ENCODE results near the gene ABHD12B.

The ABHD12B gene

DNA sequence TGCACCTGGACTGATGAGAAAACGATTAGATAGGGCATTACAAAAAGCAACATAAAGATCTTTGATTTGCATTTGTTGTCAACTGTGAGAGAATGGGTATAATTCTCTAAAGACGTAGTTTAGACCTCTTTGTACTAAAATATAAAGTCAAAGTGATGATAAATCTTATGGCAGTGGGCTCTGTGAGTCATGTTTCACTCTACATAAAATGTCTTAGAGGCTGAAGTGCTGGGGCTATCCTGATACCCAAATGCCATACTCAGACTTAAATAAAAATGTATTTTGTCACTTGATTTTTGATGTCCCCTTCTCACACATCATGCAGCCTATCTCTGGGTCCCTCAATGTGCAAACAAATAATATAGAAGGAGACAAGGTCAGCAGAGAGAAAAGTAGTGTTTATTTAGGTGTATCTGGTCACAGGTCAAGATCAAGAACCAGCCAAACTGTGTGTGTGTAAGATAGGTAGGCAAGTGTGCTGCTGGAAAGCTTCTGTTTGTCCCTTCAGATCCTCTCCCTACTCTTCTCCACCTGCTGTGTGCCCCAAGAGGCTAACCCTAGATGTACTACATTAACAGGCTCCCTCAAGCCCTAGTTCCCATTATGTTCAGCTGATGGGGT lies 33.9 kb upstream of the ABHD12B start:
- DNase-seq (ENCODE audit: low read depth in 2 of 2, low spot score in 1 of 2): no peak

DNA sequence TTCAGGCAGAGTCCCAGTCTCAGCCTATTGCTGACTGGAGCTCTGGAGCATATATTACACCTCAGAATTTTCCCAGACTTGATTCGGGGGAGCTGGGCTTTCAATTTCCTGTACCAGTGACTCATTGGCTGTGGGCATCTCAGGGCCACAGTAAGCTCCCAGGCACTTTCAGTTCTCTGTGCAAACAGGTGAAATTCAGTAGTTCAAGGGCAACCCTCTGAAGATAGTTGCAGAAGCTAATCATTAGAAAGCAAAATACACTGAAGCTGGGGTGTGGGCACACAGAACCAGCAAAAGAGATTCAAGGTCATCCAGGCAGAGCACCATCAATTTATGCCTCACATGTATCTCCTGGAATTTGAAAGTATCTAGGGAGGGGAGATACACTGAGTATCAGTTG lies 32.8 kb upstream of the ABHD12B start:
- DNase-seq (ENCODE audit: low read depth in 2 of 2, low spot score in 1 of 2): no peak

DNA sequence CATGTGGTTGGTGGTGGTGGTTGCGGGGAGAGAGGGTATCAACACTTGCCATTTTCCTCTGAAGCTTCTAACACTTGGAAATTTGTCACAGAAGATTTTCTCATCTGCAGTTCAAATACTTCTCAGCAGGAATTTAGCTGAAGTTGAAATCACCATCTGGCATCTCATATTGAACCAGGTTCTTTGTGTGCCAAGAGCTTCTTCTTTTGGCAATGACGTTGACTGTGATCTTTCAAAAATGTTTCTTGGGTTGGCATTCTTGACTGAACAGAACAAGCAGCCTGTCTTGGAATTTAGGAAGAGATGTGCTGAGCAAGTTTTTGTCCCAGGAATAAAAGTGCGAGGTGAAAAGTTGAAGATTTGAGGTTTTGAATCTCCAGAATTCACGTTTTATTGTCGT lies 32.2 kb upstream of the ABHD12B start:
- no peak for DNase-seq (ENCODE audit: low read depth in 2 of 2, low spot score in 1 of 2)

DNA sequence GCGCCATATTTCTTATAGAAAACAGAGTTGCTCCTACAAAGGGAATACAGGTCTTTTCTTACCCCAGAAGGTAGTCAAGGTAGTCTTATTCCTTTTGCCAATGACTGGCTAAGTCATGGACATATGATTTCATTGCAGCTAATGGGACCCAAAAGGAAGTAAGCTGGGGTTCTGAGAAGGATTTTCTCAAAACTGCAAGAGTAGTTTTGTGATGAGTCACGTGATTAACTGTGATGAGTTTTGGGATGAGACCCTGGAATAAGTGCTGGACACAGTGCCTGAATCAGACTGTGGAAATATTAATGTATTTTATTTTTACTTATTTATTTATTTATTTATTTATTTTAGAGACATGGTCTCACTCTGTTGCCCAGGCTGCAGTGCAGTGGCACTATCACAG lies 27.5 kb upstream of the ABHD12B start:
- no peak for DNase-seq (ENCODE audit: low read depth in 2 of 2, low spot score in 1 of 2)

DNA sequence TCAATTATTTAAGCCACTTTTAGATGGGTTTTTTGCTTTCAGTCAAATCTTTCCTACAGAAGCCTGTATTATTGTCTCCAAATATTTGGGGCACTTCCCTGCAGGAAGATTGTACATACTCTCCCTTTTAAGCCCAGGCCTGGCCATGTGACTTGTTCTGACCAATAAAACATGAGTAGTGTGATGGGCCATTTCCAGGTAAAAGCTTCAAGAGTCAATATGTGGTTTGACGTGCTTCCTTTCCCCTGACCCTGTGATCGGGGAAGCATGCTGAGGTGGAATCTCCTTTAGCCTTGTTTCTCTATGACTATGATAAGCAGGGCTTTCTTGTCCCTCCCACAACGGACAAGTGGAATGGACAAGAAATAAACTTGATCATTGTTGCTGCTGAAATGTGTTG lies 26.7 kb upstream of the ABHD12B start:
- no peak for DNase-seq (ENCODE audit: low read depth in 2 of 2, low spot score in 1 of 2)

DNA sequence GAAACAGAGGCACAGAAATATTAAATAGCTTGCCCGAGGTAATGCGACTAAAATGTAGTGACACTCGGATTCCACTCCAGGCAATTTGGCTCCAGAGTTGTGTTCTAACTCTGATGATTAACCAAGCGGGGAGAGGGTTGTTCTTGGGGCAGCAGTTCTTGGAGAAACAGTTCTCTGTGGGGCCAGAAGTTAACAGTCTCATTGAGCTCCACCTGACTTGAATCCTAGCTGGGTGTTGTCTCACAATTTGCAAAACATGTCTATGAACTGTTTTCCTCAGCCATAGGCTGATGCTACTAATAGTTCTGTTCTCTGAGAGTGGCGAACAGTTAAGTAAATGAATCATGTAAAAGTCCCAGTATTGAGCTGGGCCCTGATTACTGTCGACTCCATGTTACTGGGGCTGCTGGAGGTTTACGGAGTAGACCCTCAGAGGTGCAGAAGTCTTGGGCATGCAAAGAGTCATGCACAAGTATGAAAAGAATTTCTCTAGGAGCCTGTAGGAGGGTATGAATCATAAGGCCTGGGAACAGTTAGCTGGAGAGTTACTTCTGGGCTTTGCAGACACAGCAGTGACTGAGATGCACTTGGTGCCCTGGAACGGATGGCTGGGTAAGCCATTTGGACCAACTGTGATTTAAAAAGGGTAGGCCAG lies 25.5 kb upstream of the ABHD12B start:
- no peak for DNase-seq (ENCODE audit: low read depth in 2 of 2, low spot score in 1 of 2)

DNA sequence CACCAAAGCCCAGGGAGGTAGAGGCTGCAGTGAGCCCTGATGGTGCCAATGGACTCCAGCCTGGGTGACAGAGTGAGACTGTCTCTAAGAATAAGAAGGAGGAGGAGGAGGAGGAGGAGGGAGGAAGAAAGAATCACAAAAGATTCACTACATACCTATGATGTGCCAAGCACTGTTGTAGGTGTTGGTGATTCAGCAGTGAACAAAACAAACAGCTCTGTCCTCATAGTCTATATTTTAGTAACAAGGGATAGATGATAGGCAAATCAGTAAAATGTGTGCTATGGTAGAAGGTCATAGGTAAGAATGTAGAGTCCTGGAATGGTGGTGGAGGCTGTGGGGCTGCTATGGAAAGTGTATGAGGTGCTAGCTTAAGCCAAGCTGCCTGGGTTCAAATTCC lies 18.0 kb upstream of the ABHD12B start:
- no peak for DNase-seq (ENCODE audit: low read depth in 2 of 2, low spot score in 1 of 2)

DNA sequence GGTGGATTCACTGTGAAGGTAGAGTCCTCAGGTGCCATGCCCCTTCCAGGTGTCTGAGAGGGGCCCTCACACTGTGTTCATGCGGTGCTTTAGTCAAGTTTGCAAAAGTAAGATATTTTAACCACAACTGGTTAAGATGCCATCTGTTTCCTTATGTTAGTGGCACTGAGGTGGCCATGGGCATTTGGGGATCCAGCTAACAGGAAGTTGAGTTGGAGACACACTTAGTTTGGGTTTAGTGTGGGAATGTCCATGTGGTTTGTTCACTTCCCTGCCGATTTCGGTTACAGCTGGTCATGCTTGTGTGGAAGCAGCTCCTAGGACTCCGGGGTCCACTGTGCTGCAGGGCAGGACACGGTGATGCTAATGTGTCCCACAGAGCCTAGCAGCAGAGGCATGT lies 17.3 kb upstream of the ABHD12B start:
- no peak for DNase-seq (ENCODE audit: low read depth in 2 of 2, low spot score in 1 of 2)

DNA sequence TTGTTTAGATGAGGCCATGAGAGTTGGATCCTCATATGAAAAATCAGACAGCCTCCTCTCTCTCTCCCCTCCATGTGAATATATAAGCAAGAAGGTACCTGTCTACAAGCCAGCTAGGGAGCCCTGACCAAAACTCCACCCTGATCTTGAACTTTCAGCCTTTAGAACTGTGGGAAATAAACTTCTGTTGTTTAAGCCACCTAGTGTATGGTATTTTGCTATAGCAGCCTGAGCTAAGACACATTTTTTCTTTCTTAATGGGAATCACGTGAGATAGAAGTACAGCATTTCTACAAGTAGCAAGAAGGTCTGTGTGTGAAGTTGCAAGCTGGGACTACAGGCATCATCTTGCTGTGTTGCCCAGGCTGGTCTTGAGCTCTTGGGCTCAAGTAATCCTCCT lies 16.3 kb upstream of the ABHD12B start:
- DNase-seq (ENCODE audit: low read depth in 2 of 2, low spot score in 1 of 2): no peak

DNA sequence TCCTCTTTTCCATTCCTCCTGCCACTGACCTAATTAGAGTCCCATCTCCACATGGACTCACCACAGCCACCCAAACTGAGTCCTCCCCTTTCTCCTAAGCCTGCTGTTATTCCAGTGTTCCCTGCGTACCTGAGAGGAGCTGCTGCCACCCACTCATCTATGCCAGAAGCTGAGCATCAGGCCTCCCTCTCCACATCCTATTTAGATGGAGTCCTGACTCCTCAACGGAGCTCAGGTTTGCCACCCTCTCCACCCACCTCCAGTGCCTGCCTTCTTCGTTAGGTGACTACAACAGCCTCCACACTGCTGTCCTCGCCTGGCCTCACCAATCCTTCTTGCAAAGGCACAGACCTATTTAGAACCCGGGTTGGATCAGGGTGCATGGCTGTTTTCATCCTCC lies 15.2 kb upstream of the ABHD12B start:
- no peak for DNase-seq (ENCODE audit: low read depth in 2 of 2, low spot score in 1 of 2)

DNA sequence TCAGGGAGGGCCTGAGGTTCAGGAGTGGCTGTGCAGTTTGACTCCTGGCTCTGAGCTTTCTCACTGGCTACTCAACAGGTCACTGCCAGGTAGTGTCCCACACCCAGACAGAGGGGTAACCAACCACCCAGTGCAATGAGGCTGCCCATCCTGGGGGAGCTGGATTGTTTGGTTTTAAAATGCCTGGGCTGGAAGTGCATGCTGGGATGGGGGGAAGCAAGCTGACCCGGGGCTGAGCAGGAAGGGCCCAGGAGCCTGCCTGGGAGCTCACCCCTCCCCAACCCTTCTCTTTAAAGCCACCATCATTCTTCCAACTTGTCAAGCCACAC lies 12.6 kb upstream of the ABHD12B start:
- no peak for DNase-seq (ENCODE audit: low read depth in 2 of 2, low spot score in 1 of 2)

DNA sequence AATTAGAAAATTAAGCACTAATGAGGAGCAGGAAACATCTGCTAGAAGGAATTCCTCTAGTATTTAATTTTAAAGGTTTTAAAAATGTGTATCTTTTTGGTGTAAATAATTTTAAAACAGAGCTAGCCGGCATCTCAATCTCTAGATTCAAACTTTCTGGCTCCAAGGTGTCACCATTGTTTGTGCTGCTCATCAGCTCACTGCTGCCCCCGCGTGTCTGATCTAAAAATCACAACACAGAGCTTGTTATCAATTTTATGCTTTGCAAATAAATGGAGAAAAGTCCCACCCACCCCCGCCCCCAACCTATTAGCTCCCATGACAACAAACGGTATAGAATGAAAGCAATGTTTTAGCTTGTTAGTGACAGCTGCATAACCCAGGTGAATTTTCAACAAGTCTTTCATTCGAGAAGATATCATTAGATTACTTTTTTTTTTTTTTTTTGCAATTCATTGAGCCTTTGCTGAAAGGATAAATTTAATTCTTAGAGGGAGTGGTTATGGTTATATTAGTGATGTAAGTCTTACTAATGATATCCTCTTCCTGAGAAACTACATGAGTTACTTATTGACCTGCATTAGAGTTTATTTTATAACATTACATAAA lies 11.3 kb upstream of the ABHD12B start:
- peak; percentile 73 to 82 for DNase-seq (ENCODE audit: low read depth in 2 of 2, low spot score in 1 of 2)

DNA sequence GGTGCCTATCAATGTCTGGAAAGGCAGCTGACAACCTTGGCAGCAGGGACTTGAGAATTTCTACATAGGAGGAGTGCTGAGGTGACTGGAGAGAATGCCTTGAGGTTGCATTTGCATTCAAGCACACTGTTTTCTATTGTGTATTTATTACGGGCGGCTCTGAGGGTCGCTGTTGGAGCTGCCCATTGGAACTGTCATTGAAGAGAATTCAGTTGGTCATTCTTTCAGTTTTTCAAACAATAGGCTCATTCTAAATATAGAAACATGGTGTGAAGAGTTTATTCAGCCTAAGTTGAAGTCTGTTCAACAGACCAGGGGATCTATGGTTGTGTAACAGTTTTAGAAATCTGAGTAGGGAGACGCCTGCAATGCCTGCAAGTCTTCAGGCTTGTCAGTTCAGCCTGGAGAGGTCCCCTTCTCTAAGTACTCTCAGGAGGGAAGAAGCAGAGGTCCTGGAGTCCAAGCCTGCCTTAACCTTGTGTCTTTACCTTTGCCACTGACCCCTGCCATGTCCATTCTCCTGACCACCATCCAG lies 9.8 kb upstream of the ABHD12B start:
- no peak for DNase-seq (ENCODE audit: low read depth in 2 of 2, low spot score in 1 of 2)

DNA sequence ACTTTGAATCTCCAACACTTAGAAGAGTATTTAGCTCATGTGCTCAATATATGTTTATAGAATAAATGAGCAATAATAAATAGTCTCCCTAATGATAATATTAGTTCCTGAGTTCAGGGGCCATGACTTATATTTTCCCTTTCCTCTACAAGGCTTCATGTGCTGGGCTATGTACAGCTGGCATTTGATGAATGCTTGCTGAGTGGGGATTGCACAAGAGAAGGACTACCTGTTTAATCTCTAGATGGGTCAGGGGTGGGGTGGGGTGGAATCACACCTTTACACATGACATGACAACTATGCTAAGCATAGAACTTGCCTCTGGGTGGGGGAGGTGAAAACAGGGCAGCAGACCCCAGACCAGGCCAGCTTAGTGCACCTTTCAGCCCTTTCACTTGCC lies 7.6 kb upstream of the ABHD12B start:
- no peak for DNase-seq (ENCODE audit: low read depth in 2 of 2, low spot score in 1 of 2)

DNA sequence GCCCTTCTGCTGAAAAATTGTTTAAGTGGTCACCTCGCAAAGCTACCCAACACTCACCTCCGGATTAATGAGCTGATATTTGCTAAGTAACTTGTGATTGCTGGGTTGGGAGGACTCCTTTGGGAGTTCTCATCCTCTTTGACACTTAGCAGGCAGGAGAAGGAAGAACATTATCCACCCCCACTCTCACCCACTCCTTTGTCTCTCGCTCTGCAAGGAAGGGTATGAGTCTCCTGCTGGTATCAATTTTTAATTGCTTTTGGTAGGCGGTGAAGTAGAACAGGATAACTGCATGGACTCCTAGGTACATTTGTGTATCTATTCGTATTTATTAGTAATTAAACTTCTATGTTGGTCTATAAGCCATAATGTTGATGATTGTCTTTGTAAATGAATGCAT lies 6.9 kb upstream of the ABHD12B start:
- no peak for DNase-seq (ENCODE audit: low read depth in 2 of 2, low spot score in 1 of 2)

DNA sequence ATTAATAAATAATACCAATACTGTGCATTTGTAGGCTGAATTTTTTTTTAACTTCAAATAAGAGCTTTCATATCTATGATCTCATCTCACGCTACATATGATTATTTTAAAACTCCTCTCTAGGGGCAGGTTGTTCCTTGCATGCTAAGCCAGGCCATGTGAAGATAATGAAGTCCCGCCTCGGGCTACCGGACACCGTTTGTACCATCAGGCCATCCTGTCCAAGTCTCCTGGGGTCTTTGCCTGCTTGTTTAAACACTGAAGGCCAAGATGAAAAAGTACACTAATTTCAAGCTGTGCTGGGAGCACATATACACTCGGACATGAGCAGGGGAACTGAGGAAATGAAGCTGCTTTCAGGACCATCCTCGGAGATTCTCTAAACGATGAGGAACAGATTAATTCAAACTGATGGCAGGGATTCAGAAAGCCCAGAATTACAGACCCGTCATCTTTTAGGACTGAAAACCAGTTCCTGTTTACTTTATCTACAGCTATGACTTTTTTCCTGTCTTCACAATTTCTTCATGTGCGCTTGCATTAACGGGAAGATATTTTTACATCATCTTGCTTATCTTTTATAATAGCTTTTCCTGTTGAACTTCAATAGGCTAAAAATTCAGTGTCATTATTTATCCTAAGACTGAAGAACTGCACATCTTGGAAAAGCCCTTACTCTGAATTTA lies 6.3 kb upstream of the ABHD12B start:
- no peak for DNase-seq (ENCODE audit: low read depth in 2 of 2, low spot score in 1 of 2)

DNA sequence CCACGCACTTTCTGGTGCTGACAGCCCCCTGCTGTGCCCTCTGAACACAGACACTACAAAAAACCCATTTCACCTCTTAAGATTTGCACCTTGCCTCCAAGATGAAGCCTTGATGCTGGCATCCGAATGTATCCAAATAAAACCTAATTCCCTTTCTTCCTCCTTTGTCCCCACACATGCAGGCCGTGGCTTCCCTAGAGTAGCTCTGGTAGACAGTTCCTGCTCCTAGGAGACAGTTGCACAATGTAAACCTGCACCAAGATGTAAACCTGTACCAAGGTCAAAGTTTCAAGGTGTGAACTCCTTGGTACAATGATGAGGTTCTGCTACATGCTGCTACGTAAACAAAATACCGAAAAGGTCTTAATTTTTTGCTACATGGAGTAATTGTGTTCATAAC lies 625 bp upstream of the ABHD12B start:
- no peak for DNase-seq (ENCODE audit: low read depth in 2 of 2, low spot score in 1 of 2)

DNA sequence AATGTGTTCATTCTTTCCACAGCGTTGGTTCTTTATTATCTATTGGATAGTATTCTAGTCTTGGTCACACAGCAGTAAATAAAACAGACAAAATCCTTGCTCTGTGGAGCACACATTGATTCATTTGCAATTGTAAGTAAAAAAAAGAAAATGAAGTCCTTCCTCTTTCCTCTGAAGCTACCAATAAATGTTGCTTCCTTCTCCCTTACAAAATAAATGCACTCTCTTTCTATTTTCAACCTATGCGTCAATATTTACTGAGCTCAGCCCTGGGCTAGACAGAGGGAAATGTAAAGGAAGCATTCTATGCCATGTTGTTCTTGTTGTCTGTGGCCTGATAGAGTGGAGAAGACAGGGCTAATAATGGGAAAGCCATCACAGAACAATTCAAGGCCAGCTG lies 2.9 kb downstream of the ABHD12B start:
- DNase-seq (ENCODE audit: low read depth in 2 of 2, low spot score in 1 of 2): no peak

DNA sequence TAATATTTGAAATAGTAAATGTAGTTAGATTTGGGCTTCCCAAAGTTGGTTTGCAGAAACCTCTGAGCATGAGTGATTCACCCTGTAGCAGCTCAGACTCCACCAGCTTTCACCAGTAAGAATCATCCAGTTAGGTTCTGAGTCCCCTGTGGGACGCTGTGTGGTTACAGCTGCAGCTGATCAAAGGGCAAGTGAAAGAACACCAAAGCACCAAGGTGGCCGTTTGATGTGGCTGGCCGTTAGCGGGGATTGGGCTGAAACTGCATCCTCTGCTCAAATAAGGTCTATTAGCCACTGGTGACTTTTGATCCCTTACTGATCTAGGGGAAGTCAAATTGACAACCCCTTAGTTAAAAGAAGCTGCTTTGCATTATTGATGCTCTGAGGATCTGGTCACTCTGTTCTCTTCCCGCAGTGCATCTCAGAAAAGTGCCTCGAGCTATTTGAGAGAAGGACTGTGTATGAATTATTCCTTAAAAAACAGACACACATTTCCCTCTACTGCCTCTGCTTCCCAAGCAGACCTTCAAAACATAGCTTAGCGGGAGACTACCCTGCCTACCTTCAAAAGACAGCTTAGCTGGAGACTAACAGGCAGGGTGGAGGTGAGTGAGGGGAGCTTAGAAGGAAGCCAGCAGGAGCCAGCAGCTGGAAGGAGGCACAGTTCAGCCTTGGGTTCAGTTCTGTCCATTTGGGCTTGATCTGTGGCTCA lies 3.7 kb downstream of the ABHD12B start:
- DNase-seq (ENCODE audit: low read depth in 2 of 2, low spot score in 1 of 2): peak in 1 of 2 donors; percentile 12

DNA sequence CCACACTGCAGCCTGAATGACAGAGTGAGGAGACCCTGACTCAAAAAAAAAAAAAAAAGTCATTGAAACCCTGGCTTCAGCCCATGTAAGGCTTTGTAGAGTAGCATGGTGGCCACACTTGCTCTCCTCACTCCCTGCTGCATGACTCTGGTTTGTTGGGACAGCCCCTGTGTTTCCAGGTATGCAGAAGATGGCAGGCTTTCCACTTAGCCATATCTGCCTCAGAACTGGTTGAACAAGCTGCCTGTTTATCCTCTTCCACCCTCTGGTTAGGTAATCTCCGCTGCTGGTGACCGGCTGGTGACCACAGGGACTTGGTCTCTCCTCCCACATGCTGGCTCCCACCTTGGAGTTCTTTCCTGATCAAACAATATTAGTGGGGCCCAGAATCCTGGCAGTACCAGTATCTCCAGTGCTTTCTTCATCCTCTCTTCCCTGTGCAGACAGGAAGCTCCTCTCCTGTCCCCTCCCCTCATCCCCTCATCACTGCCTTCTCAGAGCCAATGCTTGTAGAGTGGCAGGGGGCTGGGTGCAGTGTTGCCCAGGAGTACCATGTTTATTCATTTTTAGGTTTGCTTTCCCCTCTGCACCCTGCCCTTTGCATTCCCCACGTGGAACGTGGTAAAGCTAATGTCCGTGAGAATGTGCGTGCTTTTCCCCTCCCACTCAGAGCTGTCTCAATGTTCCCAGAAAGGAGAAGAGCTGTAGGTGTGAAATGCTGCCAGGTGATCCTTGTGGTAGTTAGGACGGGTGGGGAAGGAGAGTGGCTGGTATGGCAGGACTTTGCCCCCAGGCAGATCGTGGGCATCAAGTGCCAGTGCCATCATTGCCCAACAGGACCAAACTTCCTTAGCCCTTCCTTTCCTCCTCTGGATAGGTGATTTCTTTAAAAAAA lies 11.3 kb downstream of the ABHD12B start:
- DNase-seq (ENCODE audit: low read depth in 2 of 2, low spot score in 1 of 2): no peak

DNA sequence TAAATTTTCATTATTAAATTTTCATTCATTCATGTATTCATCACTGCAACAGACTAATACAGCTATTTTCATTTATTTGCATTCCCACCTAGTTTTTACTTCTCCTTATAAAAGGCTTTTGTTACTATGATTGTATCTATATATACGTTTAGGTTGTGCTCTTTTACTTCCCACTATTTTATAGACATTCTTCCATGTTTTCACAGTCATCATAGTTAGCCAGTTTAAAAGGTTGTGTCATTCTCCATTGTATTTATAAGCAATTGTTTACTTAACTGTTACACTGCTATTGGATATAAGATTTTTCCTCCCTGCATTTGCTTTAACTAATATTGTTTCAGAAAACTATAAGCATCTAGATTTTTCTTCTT lies 12.0 kb downstream of the ABHD12B start:
- DNase-seq (ENCODE audit: low read depth in 2 of 2, low spot score in 1 of 2): no peak
